ENCODE results near the gene CDK17.
A peak's percentile ranks its signal among the peaks of the same experiment; 100 is the strongest.

The CDK17 gene

GRCh38 chr12:96315741-96316481, 84.3 kb downstream of the CDK17 start:
- DNase-seq (ENCODE audit: low spot score), result peak; percentile 10

DNA sequence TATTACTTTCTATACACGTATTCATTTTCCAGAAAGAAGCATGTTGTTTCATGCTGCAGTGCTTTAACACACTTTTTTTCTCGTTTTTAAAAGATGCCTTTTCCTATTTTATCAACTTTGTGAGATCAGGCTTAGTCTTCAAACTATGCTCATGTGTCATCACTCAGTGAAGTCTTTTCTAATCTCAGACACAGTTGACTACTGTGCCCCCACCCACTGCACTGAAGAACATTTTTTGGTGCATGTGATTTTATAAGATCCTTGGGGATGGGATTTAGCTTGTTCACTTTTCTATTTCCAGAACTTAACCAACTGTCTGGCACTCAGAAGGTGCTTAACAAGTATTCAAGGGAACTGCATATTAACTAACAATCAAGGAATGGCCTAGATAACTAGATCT, 85.5 kb downstream of the CDK17 start:
- no peak for DNase-seq (ENCODE audit: low spot score)

DNA sequence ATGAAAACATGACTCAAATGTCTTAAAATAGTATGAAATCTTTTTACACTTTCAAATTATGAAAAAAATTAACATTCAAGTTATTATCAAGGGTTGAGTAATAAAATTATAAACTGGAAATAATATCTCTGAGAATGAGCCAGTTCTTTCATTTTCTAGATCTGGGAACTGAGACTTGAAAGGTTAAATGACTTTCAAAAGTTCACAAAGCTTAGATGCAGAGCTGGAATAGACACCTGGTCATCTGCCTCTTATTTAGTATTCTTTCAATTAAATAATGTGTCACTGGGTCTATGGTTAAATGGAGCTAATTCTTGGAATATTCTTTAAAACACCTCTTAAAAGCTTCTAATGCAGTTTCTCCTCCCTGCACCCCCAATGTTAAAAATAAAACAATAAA, 86.6 kb downstream of the CDK17 start:
- no peak for DNase-seq (ENCODE audit: low spot score)

- no peak for DNase-seq (ENCODE audit: low spot score)
These were observed 89.0 kb downstream of the CDK17 start for GRCh38 chr12:96311191-96311590.

DNA sequence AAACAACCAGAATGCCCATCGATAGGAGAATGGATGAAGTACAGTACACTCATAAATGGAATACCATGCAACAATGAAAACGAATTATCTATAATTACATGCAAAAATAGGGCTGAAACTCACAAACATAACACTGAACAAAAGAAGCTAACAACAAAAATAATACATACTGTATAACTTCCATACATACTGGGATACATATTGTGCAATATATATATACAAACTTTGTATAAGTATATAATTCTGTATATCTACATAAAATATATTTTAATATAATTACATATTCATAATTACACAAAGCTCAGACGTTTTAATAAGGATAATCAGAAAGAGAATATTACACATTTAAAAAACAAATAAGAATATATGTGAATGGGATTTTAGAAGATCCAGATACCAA, 90.2 kb downstream of the CDK17 start:
- no peak for DNase-seq (ENCODE audit: low spot score)

- DNase-seq (ENCODE audit: low spot score), result no peak
These were observed 91.4 kb downstream of the CDK17 start for GRCh38 chr12:96308881-96309280.

DNA sequence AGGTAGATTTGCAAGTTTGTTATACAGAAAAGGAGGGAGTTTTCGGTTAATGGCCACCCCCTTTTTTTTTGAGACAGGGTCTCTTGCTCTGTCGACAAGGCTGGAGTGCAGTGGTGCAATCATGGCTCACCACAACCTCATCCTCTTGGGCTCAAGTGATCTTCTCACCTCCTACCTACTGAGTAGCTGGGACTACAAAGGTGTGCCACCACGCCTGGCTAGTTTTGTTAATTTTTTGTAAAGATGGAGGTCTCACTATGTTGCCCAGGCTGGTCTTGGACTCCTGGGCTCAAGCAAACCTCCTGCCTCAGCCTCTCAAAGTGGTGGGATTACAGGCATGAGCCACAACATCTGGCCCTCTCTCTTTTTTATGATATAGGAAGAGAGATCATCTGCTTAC, 94.6 kb downstream of the CDK17 start:
- no peak for DNase-seq (ENCODE audit: low spot score)

- DNase-seq (ENCODE audit: low spot score), result no peak
These were observed 96.6 kb downstream of the CDK17 start for GRCh38 chr12:96303653-96304052.

- no peak for DNase-seq (ENCODE audit: low spot score)
These were observed 97.4 kb downstream of the CDK17 start for GRCh38 chr12:96302687-96303310.

DNA sequence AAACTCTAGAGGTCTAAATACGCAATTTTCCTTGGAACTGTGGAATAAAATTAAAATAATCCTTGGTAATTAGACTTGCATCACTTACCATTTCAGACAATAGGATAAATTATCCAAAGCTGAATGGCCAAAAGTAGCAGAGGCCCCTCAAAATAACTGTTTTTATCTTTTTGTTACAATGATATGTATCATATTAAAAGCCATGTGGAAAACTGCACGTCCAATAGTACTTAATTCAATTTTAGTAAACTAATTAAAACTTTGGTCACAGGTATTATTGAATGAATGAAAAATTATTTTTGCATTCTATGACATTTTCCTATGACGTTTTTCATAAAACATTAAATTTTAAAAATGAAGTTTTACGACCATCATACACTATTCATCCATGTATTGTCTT, 98.5 kb downstream of the CDK17 start:
- DNase-seq (ENCODE audit: low spot score), result no peak

DNA sequence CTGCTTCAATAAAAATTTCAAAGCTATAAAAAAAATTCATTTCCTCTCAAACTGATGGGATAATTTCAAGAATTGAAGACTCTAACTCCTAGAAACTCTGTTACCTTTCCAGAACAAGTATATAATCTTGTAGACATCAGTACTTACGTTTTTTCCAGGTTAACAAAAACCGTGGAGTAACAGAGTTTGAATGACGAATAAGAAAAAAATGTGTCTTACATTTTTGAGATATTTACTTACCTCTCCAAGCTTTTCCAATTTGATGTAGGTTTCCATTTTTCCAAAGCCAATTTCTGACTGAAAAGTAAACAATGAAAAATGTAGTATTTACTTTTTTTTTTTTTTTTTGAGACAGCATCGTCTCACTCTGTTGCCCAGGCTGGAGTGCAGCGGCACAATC, 100.2 kb downstream of the CDK17 start:
- DNase-seq (ENCODE audit: low spot score), result no peak

GRCh38 chr12:96297504-96297903, 102.7 kb downstream of the CDK17 start:
- no peak for DNase-seq (ENCODE audit: low spot score)

DNA sequence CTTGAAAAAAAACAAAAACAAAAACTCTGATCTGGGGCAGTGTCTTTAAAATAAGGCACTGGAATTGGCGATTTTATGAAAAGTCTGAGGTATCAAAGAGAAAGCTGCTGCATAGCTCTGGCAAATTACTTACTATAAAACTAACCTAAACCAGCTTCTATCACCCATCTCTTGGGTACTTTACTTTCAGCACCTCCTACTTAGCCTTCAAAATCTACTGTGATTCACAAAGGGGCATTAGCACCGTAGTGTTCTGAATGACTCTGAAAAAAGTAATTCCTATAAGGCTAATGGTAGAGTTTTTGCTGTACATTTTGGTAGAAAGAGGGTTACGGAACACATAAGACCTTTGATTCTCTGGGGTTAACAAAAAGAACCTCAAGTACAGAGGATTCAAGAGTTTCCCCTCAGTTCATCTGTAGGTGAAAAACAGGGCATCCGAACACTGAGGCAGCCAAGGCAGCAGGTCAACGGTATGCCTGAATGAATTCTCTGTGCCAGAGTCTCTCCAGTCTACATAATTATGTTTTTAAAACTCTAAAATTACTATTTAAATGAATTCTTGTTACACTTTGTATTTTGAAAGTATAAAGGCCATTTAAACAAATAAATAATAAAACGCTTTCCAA, 104.6 kb downstream of the CDK17 start:
- DNase-seq (ENCODE audit: low spot score), result no peak

DNA sequence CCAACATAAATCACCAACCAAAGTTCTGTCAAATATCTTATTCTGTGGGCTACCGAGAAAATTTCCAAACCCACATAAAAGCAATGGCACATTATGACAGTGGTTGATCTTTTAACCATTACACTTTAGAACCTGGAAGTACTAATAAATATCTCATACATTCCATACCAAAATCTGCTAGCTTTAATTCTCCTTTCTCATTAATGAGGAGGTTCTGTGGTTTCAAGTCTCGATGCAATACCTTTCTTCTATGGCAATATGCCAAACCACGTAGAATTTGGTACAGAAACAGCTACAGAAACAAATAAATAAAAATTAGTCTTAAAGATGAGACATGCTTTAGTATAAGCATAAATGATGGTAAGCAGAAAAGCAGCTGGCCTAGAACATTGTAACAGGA, 105.4 kb downstream of the CDK17 start:
- peak; percentile 49 for DNase-seq (ENCODE audit: low spot score)

GRCh38 chr12:96293093-96293492, 107.1 kb downstream of the CDK17 start:
- DNase-seq (ENCODE audit: low spot score), result no peak

DNA sequence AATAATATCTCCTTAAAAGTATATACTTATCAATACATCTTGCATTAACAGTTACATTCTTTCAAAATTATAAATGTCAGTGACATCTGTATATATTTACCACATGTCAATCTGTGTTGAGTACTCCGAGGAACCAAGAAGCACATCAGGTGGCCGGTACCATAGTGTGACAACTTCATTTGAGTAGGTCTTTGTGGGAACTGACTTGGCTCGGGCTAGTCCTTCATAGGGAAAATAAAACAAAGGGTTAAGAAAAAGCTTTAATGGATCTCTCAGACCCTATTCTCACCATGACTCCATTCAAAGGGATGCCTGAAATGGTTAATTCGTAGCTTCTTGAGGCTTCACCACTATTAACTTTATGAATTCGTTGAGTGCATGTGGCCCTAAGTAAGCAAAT, 111.2 kb downstream of the CDK17 start:
- DNase-seq (ENCODE audit: low spot score), result no peak

- no peak for DNase-seq (ENCODE audit: low spot score)
These were observed 115.1 kb downstream of the CDK17 start for GRCh38 chr12:96285158-96285557.

GRCh38 chr12:96274331-96274730, 125.9 kb downstream of the CDK17 start:
- no peak for DNase-seq (ENCODE audit: low spot score)

- no peak for DNase-seq (ENCODE audit: low spot score)
These were observed 128.6 kb downstream of the CDK17 start for GRCh38 chr12:96271469-96272199.

GRCh38 chr12:96266238-96266637, 134.0 kb downstream of the CDK17 start:
- no peak for DNase-seq (ENCODE audit: low spot score)

DNA sequence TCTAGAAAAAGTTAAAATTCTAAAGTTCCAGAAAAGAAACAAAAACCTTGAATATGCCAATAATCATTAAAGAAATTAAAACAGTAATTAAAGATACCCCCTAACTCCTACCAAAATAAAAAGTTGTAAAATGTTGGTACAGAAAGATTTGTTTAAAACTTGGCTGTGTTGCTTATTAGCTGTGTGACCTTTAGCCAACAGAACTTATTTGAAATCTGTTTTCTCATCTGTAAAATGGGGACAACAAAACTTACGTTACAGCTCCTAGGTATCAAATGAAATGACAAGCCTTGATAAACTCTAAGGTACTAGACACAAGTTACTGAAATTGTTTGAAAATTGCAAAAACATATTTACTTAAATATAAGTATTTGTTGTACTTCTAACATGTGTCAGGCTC, 134.4 kb downstream of the CDK17 start:
- no peak for DNase-seq (ENCODE audit: low spot score)

- no peak for DNase-seq (ENCODE audit: low spot score)
These were observed 134.8 kb downstream of the CDK17 start for GRCh38 chr12:96265400-96265799.

- DNase-seq (ENCODE audit: low spot score), result no peak
These were observed 136.8 kb downstream of the CDK17 start for GRCh38 chr12:96263449-96263902.
